ENCODE results near the gene BRD3. TPM values are rescaled to one million over a fixed set of nuclear protein-coding genes. Genes with fewer than 3 reads are reported as not detected.

The BRD3 gene
- total RNA-seq, 1 donor from 2014 or later = 32.0 TPM

DNA sequence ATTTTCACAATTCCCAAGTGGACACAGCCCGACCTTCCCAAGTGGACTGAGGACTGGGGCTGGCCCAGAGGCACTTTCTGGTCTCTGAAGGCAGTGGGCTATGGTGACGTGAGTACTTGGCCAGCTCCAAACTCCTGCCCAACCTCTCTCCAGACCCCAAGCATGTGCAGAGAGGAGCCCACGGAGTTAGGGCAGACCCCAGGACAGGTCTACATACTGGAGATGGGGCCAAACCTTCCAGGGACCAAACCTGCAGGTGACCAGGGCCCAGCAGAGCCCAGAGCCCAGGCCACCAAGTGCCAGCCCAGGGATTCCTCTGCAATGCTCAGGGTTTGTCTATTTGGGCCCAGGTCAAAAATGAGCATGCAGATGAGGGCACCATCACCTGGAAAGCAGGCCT lies 15.3 kb downstream of the BRD3 start:
- no peaks in the 10 kb centered on the region for H3K9me3 ChIP-seq
- no peak for DNase-seq (ENCODE audit: low spot score in 2 of 2)
- no peaks in the 10 kb centered on the region for H3K27me3 ChIP-seq
- no peak overlapping the region for H3K27ac ChIP-seq
- no peak overlapping the region for H3K4me3 ChIP-seq
- peaks cover 8 to 21% of the 10 kb centered on the region in 2 donors for H3K4me1 ChIP-seq
- intact Hi-C loops (cut with DNase I) = no loop called here
- TF ChIP-seq CTCF (IDR thresholded peaks at IDR 0.05) = no peak
- peaks cover 44 to 62% of the 10 kb centered on the region in 2 donors for H3K36me3 ChIP-seq

- intact Hi-C loops (cut with DNase I) = no loop called here
- Histone ChIP-seq H3K36me3 (peaks cover 56 to 74% of the 10 kb centered on the region in 2 donors), H3K9me3 (no peaks in the 10 kb centered on the region), H3K27ac (no peak overlapping the region), H3K4me1 (peaks cover 3 to 13% of the 10 kb centered on the region in 2 donors), H3K4me3 (no peak overlapping the region), H3K27me3 (no peaks in the 10 kb centered on the region)
- DNase-seq (ENCODE audit: low spot score in 2 of 2) = no peak
- TF ChIP-seq CTCF (IDR thresholded peaks at IDR 0.05) = no peak
Measured at GRCh38 chr9:134051319-134051718, 16.5 kb downstream of the BRD3 start.

GRCh38 chr9:134050726-134051125 lies 17.1 kb downstream of the BRD3 start:
- no peaks in the 10 kb centered on the region for H3K9me3 ChIP-seq
- H3K36me3 ChIP-seq = peaks cover 62 to 80% of the 10 kb centered on the region in 2 donors
- H3K27ac ChIP-seq = no peak overlapping the region
- H3K4me3 ChIP-seq = no peak overlapping the region
- TF ChIP-seq CTCF (IDR thresholded peaks at IDR 0.05) = no peak
- intact Hi-C loops (cut with DNase I) = no loop called here
- peaks cover 0 to 8% of the 10 kb centered on the region in 2 donors for H3K4me1 ChIP-seq
- no peaks in the 10 kb centered on the region for H3K27me3 ChIP-seq
- no peak for DNase-seq (ENCODE audit: low spot score in 2 of 2)

DNA sequence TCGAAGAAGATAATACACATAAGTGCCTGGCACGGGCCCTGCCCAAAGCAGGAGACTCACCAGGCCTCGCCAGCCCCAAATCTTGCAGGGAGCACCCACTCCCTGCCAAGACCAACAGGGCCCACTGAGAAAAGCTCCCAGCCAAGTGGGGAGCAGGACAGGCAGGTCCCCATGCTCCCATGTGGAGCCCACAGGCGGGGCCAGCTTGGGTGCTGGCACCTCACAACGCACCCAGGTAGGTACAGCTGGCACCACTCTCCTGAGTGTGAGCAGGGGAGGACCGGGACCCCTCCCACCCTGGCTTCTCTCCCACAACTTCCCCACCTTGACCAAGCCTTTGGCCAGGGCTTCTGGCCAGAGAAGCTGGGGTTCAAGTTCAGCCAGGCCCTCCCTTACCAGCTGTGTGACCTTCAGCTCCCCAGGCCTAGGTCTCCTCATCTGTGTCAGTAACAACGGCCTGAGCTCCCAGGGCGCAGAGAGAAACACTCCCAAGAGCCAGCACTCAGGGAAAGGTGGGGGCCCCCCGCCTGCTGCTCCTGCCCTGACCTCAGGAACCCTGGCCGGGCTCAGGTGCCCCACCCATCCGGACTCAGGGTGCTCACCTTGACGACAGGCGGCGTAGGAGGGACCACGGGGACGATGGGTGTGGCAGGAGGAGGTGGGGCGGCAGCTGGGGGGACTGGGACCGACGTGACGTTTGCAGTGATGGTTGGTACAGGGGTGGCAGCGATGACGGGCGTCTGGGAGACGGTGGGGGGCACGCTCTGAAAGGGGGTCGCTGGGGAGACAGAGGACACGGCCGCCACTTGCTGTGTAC lies 17.8 kb downstream of the BRD3 start:
- no peaks in the 10 kb centered on the region for H3K9me3 ChIP-seq
- no peak for TF ChIP-seq CTCF (IDR thresholded peaks at IDR 0.05)
- no peak for DNase-seq (ENCODE audit: low spot score in 2 of 2)
- no peak overlapping the region for H3K4me3 ChIP-seq
- H3K36me3 ChIP-seq = peaks cover 70 to 87% of the 10 kb centered on the region in 2 donors
- peaks cover 0 to 4% of the 10 kb centered on the region in 2 donors for H3K4me1 ChIP-seq
- H3K27me3 ChIP-seq = no peaks in the 10 kb centered on the region
- no peak overlapping the region for H3K27ac ChIP-seq
- intact Hi-C loops (cut with DNase I) = no loop called here

- Histone ChIP-seq H3K4me1 (peaks cover 0 to 4% of the 10 kb centered on the region in 2 donors), H3K36me3 (peaks cover 75 to 94% of the 10 kb centered on the region in 2 donors), H3K9me3 (no peaks in the 10 kb centered on the region), H3K4me3 (no peak overlapping the region), H3K27ac (no peak overlapping the region), H3K27me3 (no peaks in the 10 kb centered on the region)
- intact Hi-C loops (cut with DNase I) = no loop called here
- no peak for DNase-seq (ENCODE audit: low spot score in 2 of 2)
- TF ChIP-seq CTCF (IDR thresholded peaks at IDR 0.05) = no peak
Measured at GRCh38 chr9:134049236-134049635, 18.6 kb downstream of the BRD3 start.
